Activated CD4-positive, alpha-beta memory T cell treated with anti-CD3 and anti-CD28 coated beads, Interleukin-2, amount 10 ng/mL, durations not matched to agents 7 days and 5 days (primary cell): ENCODE data around the gene TRIM33. TPM values are rescaled to one million over a fixed set of nuclear protein-coding genes. Genes with fewer than 3 reads are reported as not detected.
"Not testable (repeated sequence)": the region's sequence is repeated elsewhere in the genome, so short reads cannot be mapped to it uniquely, and the experiment has no call there.

Experiments
- CTCF ChIA-PET: fragments of 350-600 bp; sonication (Branson Sonifier 250); formaldehyde crosslinking; loops from one replicate; lab custom pipeline; 2021; ENCODE audit warnings: antibody characterized with exemption, inconsistent platforms; lab: Charles Lee
- POLR2A ChIA-PET: fragments of 350-600 bp; sonication (Branson Sonifier 250); formaldehyde crosslinking; loops from one replicate; lab custom pipeline; 2021; ENCODE audit warnings: antibody characterized with exemption; lab: Charles Lee
- DNase-seq: peaks from one replicate; pipeline ENCODE4 v3.0.0-alpha.2; 2020
- H3K27ac Mint-ChIP-seq: one replicate; pipeline ENCODE4 v1.8.0; 2021; ENCODE audit warnings: mild to moderate bottlenecking, mixed read lengths
- H3K27me3 Mint-ChIP-seq: one replicate; pipeline ENCODE4 v1.8.0; 2021; ENCODE audit warnings: mixed read lengths
- H3K36me3 Mint-ChIP-seq: one replicate; pipeline ENCODE4 v1.8.0; 2021; ENCODE audit warnings: low read depth, mixed read lengths
- H3K4me1 Mint-ChIP-seq: one replicate; pipeline ENCODE4 v1.8.0; 2021; ENCODE audit warnings: mixed read lengths
- H3K4me3 Mint-ChIP-seq: one replicate; pipeline ENCODE4 v1.8.0; 2021; ENCODE audit warnings: mild to moderate bottlenecking, mixed read lengths
- H3K9me3 Mint-ChIP-seq: one replicate; pipeline ENCODE4 v1.8.0; 2021; ENCODE audit warnings: mixed read lengths
- total RNA-seq, 2 experiments: library from RNA; stranded (reverse); gene quantifications; one replicate each; pipeline ENCODE4 v1.2.3, GENCODE V29; 2021

The TRIM33 gene
- total RNA-seq, 2 experiments from 2014 or later, result 36.0 to 36.5 TPM

GRCh38 chr1:114455102-114455785 is 55.8 kb downstream of the TRIM33 start:
- no peak overlapping the region for H3K27ac Mint-ChIP-seq
- CTCF ChIA-PET, result interaction anchor here (1.1 kb wide), 1 partner anchor 55 kb away, joined by 4 read pairs; the partner anchor contains the start of gene TRIM33

DNA sequence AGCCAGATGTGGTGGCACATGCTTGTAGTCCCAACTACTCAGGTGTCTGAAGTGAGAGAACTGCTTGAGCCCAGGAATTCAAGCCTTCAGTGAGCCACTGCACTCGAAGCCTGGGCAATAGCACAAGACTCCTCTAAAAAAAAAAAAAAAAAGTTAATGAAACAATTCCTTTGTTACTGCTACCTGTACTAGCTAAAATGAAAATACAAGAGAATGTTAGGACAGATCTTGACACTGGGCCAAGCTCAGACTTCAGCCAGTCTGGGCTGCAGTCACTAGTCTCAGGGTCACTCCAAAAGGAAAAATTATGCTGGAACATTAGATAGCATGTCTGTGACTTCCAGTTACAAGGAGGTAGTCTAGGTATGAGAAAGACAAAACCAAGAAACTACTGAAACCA is 56.5 kb downstream of the TRIM33 start:
- H3K27ac Mint-ChIP-seq, result no peak overlapping the region
- H3K4me3 Mint-ChIP-seq, result no peak overlapping the region
- ChIA-PET CTCF (no interaction called here), POLR2A (interaction anchor here (1.4 kb wide), 1 partner anchor 57 kb away, joined by 3 read pairs; no protein-coding TSS in a partner anchor)
- DNase-seq, result no peak
- H3K36me3 Mint-ChIP-seq, result peaks cover 75% of the 10 kb centered on the region
- H3K9me3 Mint-ChIP-seq, result peaks cover 8% of the 10 kb centered on the region
- no peaks in the 10 kb centered on the region for H3K27me3 Mint-ChIP-seq
- peaks cover 9% of the 10 kb centered on the region for H3K4me1 Mint-ChIP-seq

More at GRCh38 chr1:114455102-114455785, 55.8 kb downstream of the TRIM33 start:
- DNase-seq, result no peak
- peaks cover 78% of the 10 kb centered on the region for H3K36me3 Mint-ChIP-seq
- H3K27me3 Mint-ChIP-seq, result no peaks in the 10 kb centered on the region
- peaks cover 12% of the 10 kb centered on the region for H3K4me1 Mint-ChIP-seq
- POLR2A ChIA-PET, result interaction anchor here (1.4 kb wide), 1 partner anchor 57 kb away, joined by 3 read pairs; no protein-coding TSS in a partner anchor
- H3K4me3 Mint-ChIP-seq, result no peak overlapping the region
- H3K9me3 Mint-ChIP-seq, result peaks cover 13% of the 10 kb centered on the region

GRCh38 chr1:114453361-114453784 is 57.6 kb downstream of the TRIM33 start:
- peaks cover 3% of the 10 kb centered on the region for H3K9me3 Mint-ChIP-seq
- peaks cover 4% of the 10 kb centered on the region for H3K4me1 Mint-ChIP-seq
- H3K36me3 Mint-ChIP-seq, result peaks cover 64% of the 10 kb centered on the region
- no peaks in the 10 kb centered on the region for H3K27me3 Mint-ChIP-seq
- no peak for DNase-seq
- ChIA-PET CTCF (interaction anchor here (0.7 kb wide), 2 partner anchors 26 to 610 kb away, joined by 3 read pairs; no protein-coding TSS in a partner anchor), POLR2A (no interaction called here)
- no peak overlapping the region for H3K4me3 Mint-ChIP-seq
- no peak overlapping the region for H3K27ac Mint-ChIP-seq

DNA sequence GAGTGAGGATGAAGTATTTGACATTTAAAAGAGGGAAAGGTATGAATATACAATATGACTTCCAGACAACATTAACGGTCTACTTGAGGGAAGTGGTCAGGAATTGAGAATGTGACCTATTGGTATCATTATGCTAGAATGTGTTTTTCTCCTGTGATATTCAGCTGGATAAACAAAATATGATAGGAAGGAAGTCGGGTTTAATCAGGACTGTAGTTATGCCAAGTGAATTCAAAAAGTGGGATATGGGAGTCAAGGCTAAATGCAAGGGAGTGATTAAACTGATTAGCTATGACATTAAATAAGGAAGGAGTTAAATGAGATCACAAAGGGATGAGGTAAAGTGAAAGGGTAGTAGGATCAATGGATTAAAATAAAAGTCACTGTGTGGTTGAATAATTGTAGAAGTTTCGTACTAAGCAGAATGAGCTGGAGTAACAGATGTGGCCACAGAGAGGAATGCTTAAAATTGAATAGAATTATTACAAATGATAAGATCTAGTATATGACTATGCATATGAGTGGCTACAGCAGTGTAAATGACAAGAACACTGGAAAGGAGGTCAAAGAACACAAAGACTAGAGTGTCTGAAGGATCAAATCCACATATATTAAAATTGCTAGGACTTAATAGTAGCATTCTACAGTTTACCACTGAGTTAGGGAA is 62.5 kb downstream of the TRIM33 start:
- Mint-ChIP-seq H3K9me3 (no peaks in the 10 kb centered on the region), H3K4me3 (no peak overlapping the region), H3K27me3 (no peaks in the 10 kb centered on the region), H3K27ac (no peak overlapping the region), H3K36me3 (peaks cover 46% of the 10 kb centered on the region), H3K4me1 (peaks cover 6% of the 10 kb centered on the region)
- no peak for DNase-seq
- ChIA-PET POLR2A (no interaction called here), CTCF (no interaction called here)

DNA sequence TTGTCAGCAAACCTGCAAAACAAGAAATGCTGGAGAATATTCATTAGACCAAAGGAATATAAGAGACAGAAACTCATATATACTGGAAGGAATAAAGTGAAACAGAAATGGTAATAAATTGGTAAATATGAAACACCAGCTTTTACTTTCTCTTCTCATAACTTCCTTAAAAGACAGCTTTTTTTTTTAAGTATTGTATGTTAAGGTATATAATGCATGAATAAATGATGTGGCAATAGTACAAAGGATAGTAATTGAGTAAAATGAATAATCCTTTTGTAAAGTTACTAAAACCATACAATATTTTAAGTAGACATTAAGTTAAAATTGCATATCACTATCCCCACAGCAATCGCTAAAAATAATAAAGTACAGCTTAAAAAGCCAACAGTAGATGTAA is 64.8 kb downstream of the TRIM33 start:
- CTCF ChIA-PET, result no interaction called here
- H3K27me3 Mint-ChIP-seq, result no peaks in the 10 kb centered on the region
- no peak overlapping the region for H3K27ac Mint-ChIP-seq
- no peaks in the 10 kb centered on the region for H3K9me3 Mint-ChIP-seq
- H3K4me1 Mint-ChIP-seq, result peaks cover 6% of the 10 kb centered on the region
- DNase-seq, result no peak
- H3K4me3 Mint-ChIP-seq, result no peak overlapping the region
- H3K36me3 Mint-ChIP-seq, result peaks cover 32% of the 10 kb centered on the region
- POLR2A ChIA-PET, result interaction anchor here (0.6 to 1.4 kb wide), 2 partner anchors 64 to 98 kb away, joined by 4 read pairs; partner anchors contain the start of gene TRIM33

DNA sequence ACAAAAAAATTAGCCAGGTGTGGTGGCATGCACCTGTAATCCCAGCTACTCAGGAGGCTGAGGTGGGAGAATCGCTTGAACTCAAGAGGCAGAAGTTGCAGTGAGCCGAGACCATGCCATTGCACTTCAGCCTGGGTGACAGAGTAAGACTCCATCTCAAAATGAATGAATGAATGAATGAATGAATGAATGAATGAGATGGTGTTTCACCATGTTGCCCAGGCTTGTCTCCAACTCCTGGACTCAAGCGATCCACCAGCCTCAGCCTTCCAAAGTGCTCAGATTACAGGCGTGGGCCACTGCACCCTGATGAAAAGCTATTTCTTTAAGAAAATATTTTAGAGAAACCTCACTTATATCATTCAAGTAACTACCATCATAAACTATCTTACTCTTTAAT is 67.8 kb downstream of the TRIM33 start:
- H3K27me3 Mint-ChIP-seq, H3K4me1 Mint-ChIP-seq, H3K27ac Mint-ChIP-seq, POLR2A ChIA-PET, H3K4me3 Mint-ChIP-seq, H3K9me3 Mint-ChIP-seq, DNase-seq: not testable (repeated sequence)
- CTCF ChIA-PET, result interaction anchor here (1.6 kb wide), 1 partner anchor 15 kb away, joined by 3 read pairs; no protein-coding TSS in a partner anchor
- peaks cover 35% of the 10 kb centered on the region for H3K36me3 Mint-ChIP-seq

GRCh38 chr1:114441332-114441731 is 69.7 kb downstream of the TRIM33 start:
- ChIA-PET POLR2A (no interaction called here), CTCF (no interaction called here)
- Mint-ChIP-seq H3K4me3 (no peak overlapping the region), H3K9me3 (no peaks in the 10 kb centered on the region), H3K27ac (no peak overlapping the region), H3K4me1 (peaks cover 6% of the 10 kb centered on the region), H3K27me3 (no peaks in the 10 kb centered on the region), H3K36me3 (peaks cover 35% of the 10 kb centered on the region)
- no peak for DNase-seq

DNA sequence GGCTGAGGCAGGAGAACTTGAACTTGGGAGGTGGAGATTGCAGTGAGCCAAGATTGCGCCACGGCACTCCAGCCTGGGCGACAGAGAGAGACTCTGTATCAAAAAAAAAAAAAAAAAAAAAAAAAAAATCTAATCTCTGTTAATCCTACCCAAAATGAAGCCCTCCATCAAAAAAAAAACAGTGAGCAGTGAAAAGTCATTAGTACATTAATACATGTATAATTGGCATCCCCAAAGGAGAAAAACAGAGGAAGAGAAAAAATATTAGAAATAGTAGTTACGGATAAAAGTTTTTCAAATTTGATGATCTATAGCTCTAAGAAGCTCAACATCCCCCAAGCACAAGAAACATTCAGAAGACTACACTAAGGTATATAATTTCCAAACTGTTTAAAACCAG is 71.6 kb downstream of the TRIM33 start:
- Mint-ChIP-seq H3K4me1 (peaks cover 9% of the 10 kb centered on the region), H3K4me3 (no peak overlapping the region), H3K36me3 (peaks cover 28% of the 10 kb centered on the region), H3K27ac (no peak overlapping the region), H3K9me3 (no peaks in the 10 kb centered on the region), H3K27me3 (no peaks in the 10 kb centered on the region)
- no peak for DNase-seq
- POLR2A ChIA-PET, result no interaction called here
- CTCF ChIA-PET, result no interaction called here

- no peaks in the 10 kb centered on the region for H3K9me3 Mint-ChIP-seq
- DNase-seq, result no peak
- H3K36me3 Mint-ChIP-seq, result peaks cover 22% of the 10 kb centered on the region
- H3K27ac Mint-ChIP-seq, result no peak overlapping the region
- H3K4me3 Mint-ChIP-seq, result no peak overlapping the region
- no peaks in the 10 kb centered on the region for H3K27me3 Mint-ChIP-seq
- peaks cover 7% of the 10 kb centered on the region for H3K4me1 Mint-ChIP-seq
- ChIA-PET POLR2A (no interaction called here), CTCF (interaction anchor here (1.6 kb wide), 1 partner anchor 10 kb away, joined by 5 read pairs; no protein-coding TSS in a partner anchor)
Measured at GRCh38 chr1:114437812-114438211, 73.2 kb downstream of the TRIM33 start.

GRCh38 chr1:114436799-114437198 is 74.2 kb downstream of the TRIM33 start:
- H3K36me3 Mint-ChIP-seq, result peaks cover 26% of the 10 kb centered on the region
- H3K9me3 Mint-ChIP-seq, result no peaks in the 10 kb centered on the region
- no peak overlapping the region for H3K4me3 Mint-ChIP-seq
- DNase-seq, result no peak
- ChIA-PET CTCF (no interaction called here), POLR2A (no interaction called here)
- H3K4me1 Mint-ChIP-seq, result peaks cover 11% of the 10 kb centered on the region
- no peak overlapping the region for H3K27ac Mint-ChIP-seq
- no peaks in the 10 kb centered on the region for H3K27me3 Mint-ChIP-seq

- ChIA-PET POLR2A (interaction anchor here (1.2 kb wide), 1 partner anchor 77 kb away, joined by 5 read pairs; the partner anchor contains the start of gene TRIM33), CTCF (interaction anchor here (1.0 kb wide), 1 partner anchor 16 kb away, joined by 4 read pairs; no protein-coding TSS in a partner anchor)
- no peak for DNase-seq
Measured at GRCh38 chr1:114435088-114435715, 75.8 kb downstream of the TRIM33 start.

GRCh38 chr1:114431026-114431425 is 80.0 kb downstream of the TRIM33 start:
- CTCF ChIA-PET, result no interaction called here
- POLR2A ChIA-PET, result interaction anchor here (1.1 kb wide), 2 partner anchors 80 to 455 kb away, joined by 3 to 4 read pairs; partner anchors contain the start of gene TRIM33

More at GRCh38 chr1:114435088-114435715, 75.8 kb downstream of the TRIM33 start:
- Mint-ChIP-seq H3K9me3 (no peaks in the 10 kb centered on the region), H3K27me3 (no peaks in the 10 kb centered on the region), H3K4me3 (no peak overlapping the region), H3K36me3 (peaks cover 28% of the 10 kb centered on the region), H3K27ac (no peak overlapping the region), H3K4me1 (peaks cover 15% of the 10 kb centered on the region)

More at GRCh38 chr1:114431026-114431425, 80.0 kb downstream of the TRIM33 start:
- Mint-ChIP-seq H3K36me3 (peaks cover 33% of the 10 kb centered on the region), H3K4me1 (peaks cover 15% of the 10 kb centered on the region), H3K27me3 (no peaks in the 10 kb centered on the region), H3K9me3 (no peaks in the 10 kb centered on the region), H3K27ac (no peak overlapping the region), H3K4me3 (no peak overlapping the region)
- DNase-seq, result no peak
